ENCODE measurements around the gene GJC3.

Gene GJC3

DNA sequence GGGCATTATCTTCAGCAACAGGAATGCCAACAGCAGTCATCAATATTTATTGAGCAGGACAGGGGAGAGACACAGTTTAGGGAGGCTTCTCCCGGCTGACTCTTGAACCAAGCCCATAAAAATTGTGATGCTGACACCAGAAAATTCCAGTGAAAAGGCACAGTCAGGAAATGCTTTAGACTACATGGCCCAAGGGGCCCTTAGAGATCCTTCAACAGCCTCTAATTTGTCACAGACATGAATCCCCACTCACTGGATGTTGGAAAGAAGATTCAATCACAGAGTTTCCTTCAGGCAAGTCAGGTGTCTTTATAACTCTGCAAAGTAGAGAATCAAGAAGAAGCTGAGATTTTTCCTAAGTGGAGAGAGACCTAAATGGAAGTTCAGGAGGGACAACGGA, 1.2 kb downstream of the GJC3 start:
- Histone ChIP-seq H3K36me3 (ENCODE audit: control insufficient read depth, low read length) (no peaks in the 10 kb centered on the region), H3K9me2 (replicated peaks; ENCODE audit: control insufficient read depth, low read length) (no peaks in the 10 kb centered on the region), H4K20me1 (ENCODE audit: control insufficient read depth, insufficient read depth, low read depth, low read length) (no peaks in the 10 kb centered on the region), H3K4me3 (ENCODE audit: low read length) (no peak overlapping the region), H3F3A (ENCODE audit: control insufficient read depth, insufficient read depth) (no peaks in the 10 kb centered on the region), H3K27ac (ENCODE audit: low read depth, low read length) (no peak overlapping the region), H3K9me3 (ENCODE audit: control insufficient read depth, insufficient read depth, low read length) (no peaks in the 10 kb centered on the region), H3K4me1 (ENCODE audit: control insufficient read depth, low read length) (no peaks in the 10 kb centered on the region), H3K79me2 (ENCODE audit: control insufficient read depth, low read length) (no peaks in the 10 kb centered on the region), H3K27me3 (ENCODE audit: control insufficient read depth, low read length) (peaks cover 60% of the 10 kb centered on the region), H3K4me2 (ENCODE audit: low read length) (no peak overlapping the region)
- no peak for TF ChIP-seq EZH2phosphoT487 (IDR thresholded peaks at IDR 0.05; ENCODE audit: borderline replicate concordance, low read length)
- TF ChIP-seq, protein P1, sequence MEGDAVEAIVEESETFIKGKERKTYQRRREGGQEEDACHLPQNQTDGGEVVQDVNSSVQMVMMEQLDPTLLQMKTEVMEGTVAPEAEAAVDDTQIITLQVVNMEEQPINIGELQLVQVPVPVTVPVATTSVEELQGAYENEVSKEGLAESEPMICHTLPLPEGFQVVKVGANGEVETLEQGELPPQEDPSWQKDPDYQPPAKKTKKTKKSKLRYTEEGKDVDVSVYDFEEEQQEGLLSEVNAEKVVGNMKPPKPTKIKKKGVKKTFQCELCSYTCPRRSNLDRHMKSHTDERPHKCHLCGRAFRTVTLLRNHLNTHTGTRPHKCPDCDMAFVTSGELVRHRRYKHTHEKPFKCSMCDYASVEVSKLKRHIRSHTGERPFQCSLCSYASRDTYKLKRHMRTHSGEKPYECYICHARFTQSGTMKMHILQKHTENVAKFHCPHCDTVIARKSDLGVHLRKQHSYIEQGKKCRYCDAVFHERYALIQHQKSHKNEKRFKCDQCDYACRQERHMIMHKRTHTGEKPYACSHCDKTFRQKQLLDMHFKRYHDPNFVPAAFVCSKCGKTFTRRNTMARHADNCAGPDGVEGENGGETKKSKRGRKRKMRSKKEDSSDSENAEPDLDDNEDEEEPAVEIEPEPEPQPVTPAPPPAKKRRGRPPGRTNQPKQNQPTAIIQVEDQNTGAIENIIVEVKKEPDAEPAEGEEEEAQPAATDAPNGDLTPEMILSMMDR (IDR thresholded peaks at IDR 0.05; ENCODE audit: low read depth, low read length, poor library complexity, severe bottlenecking), result no peak

DNA sequence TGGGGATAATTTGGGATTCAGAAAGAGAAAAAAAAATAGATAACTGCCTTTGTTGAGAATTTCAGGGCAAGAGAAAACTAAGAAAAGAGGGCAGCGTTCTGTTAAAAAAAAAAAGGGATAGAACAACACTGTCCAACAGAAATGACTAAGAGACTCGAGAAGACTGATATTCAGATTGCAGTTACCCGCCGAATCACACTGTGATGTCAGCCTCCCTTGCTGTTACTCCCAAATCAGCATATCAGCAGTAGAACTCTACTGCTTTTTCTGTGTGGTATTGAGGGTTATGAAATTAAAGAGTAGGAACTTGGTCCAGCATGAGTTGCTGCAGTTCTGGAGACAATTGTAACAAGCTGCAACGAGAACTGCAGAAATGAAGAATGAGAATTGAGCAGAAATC, 1.9 kb downstream of the GJC3 start:
- H3K27me3 ChIP-seq (ENCODE audit: control insufficient read depth, low read length), result peaks cover 56% of the 10 kb centered on the region
- H3K36me3 ChIP-seq (ENCODE audit: control insufficient read depth, low read length), result no peaks in the 10 kb centered on the region
- H3K4me1 ChIP-seq (ENCODE audit: control insufficient read depth, low read length), result no peaks in the 10 kb centered on the region
- H3K4me2 ChIP-seq (ENCODE audit: low read length), result no peak overlapping the region
- H3K4me3 ChIP-seq (ENCODE audit: low read length), result no peak overlapping the region
- TF ChIP-seq, protein P1 (IDR thresholded peaks at IDR 0.05; ENCODE audit: low read depth, low read length, poor library complexity, severe bottlenecking), result no peak
- no peak for TF ChIP-seq EZH2phosphoT487 (IDR thresholded peaks at IDR 0.05; ENCODE audit: borderline replicate concordance, low read length)
- no peaks in the 10 kb centered on the region for H3K79me2 ChIP-seq (ENCODE audit: control insufficient read depth, low read length)
- H3K27ac ChIP-seq (ENCODE audit: low read depth, low read length), result no peak overlapping the region
- no peaks in the 10 kb centered on the region for H4K20me1 ChIP-seq (ENCODE audit: control insufficient read depth, insufficient read depth, low read depth, low read length)
- H3K9me2 ChIP-seq (replicated peaks; ENCODE audit: control insufficient read depth, low read length), result no peaks in the 10 kb centered on the region
- no peaks in the 10 kb centered on the region for H3F3A ChIP-seq (ENCODE audit: control insufficient read depth, insufficient read depth)
- no peaks in the 10 kb centered on the region for H3K9me3 ChIP-seq (ENCODE audit: control insufficient read depth, insufficient read depth, low read length)

DNA sequence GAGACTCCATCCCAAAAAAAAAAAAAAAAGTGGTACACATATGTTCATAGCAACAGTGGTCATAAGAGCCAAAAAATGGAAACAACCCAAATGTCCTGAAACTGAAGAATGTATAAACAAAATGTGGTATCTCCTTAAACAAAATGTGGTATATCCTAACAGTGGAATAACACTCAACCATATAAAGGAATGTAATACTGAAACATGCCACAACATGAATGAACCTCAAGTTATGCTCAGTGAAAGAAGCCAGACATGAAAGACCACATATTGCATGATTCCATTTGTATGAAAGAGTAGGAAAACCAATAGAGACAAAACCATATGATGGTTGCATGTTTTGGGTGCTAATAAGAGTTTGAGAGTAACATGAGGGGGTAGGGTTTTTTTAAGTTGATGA, 3.1 kb downstream of the GJC3 start:
- H3K79me2 ChIP-seq (ENCODE audit: control insufficient read depth, low read length), result no peaks in the 10 kb centered on the region
- H3K4me1 ChIP-seq (ENCODE audit: control insufficient read depth, low read length), result no peaks in the 10 kb centered on the region
- H3K4me3 ChIP-seq (ENCODE audit: low read length), result no peak overlapping the region
- H3K9me3 ChIP-seq (ENCODE audit: control insufficient read depth, insufficient read depth, low read length), result no peaks in the 10 kb centered on the region
- no peaks in the 10 kb centered on the region for H3K9me2 ChIP-seq (replicated peaks; ENCODE audit: control insufficient read depth, low read length)
- H3K36me3 ChIP-seq (ENCODE audit: control insufficient read depth, low read length), result peaks cover 5% of the 10 kb centered on the region
- no peak overlapping the region for H3K27ac ChIP-seq (ENCODE audit: low read depth, low read length)
- no peaks in the 10 kb centered on the region for H3F3A ChIP-seq (ENCODE audit: control insufficient read depth, insufficient read depth)
- no peak overlapping the region for H3K4me2 ChIP-seq (ENCODE audit: low read length)
- H3K27me3 ChIP-seq (ENCODE audit: control insufficient read depth, low read length), result peaks cover 45% of the 10 kb centered on the region
- no peaks in the 10 kb centered on the region for H4K20me1 ChIP-seq (ENCODE audit: control insufficient read depth, insufficient read depth, low read depth, low read length)
- TF ChIP-seq, protein P1 (IDR thresholded peaks at IDR 0.05; ENCODE audit: low read depth, low read length, poor library complexity, severe bottlenecking), result no peak
- TF ChIP-seq EZH2phosphoT487 (IDR thresholded peaks at IDR 0.05; ENCODE audit: borderline replicate concordance, low read length), result no peak

DNA sequence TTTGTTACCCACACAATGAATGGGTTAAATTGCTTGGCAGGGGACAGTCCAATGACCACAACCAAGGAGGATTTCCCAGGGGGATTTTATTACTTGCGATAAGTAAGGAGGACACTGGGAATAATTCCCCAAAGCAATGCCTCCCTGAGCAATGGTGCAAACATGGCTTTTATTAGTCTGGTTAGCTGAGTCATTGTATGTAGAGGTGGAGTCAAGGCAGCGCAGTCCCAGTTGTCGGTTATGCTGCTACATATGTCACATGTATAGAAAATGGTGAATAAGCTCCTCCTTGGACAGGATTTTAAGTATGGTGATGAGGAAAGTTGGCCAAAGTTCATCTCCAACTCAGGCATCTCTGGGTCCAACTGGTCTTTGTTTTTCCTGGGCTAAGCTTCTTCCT, 6.2 kb downstream of the GJC3 start:
- Histone ChIP-seq H3K27ac (ENCODE audit: low read depth, low read length) (no peak overlapping the region), H3K79me2 (ENCODE audit: control insufficient read depth, low read length) (peaks cover 27% of the 10 kb centered on the region), H3K4me2 (ENCODE audit: low read length) (no peak overlapping the region), H3K9me3 (ENCODE audit: control insufficient read depth, insufficient read depth, low read length) (no peaks in the 10 kb centered on the region), H3K27me3 (ENCODE audit: control insufficient read depth, low read length) (peaks cover 25% of the 10 kb centered on the region), H4K20me1 (ENCODE audit: control insufficient read depth, insufficient read depth, low read depth, low read length) (0 out of 2 replicates have a peak, but pooled peaks cover under 1% of the 10 kb centered on the region), H3K4me3 (ENCODE audit: low read length) (no peak overlapping the region), H3K4me1 (ENCODE audit: control insufficient read depth, low read length) (peaks cover 13% of the 10 kb centered on the region), H3F3A (ENCODE audit: control insufficient read depth, insufficient read depth) (no peaks in the 10 kb centered on the region), H3K9me2 (replicated peaks; ENCODE audit: control insufficient read depth, low read length) (no peaks in the 10 kb centered on the region), H3K36me3 (ENCODE audit: control insufficient read depth, low read length) (peaks cover 22% of the 10 kb centered on the region)
- TF ChIP-seq EZH2phosphoT487 (IDR thresholded peaks at IDR 0.05; ENCODE audit: borderline replicate concordance, low read length), result no peak
- TF ChIP-seq, protein P1 (IDR thresholded peaks at IDR 0.05; ENCODE audit: low read depth, low read length, poor library complexity, severe bottlenecking), result no peak

All from DOHH2 (cell line).